NCI-H2227 treated with DMSO at 0.1 percent for 48 hours (cell line): ENCODE data around the gene CORO2B.
"Not testable (repeated sequence)": the region's sequence is repeated elsewhere in the genome, so short reads cannot be mapped to it uniquely, and the experiment has no call there.

Experiments used
- DNase-seq: peaks from one replicate; lab custom pipeline; 2025; lab: John Stamatoyannopoulos, UW

The CORO2B gene

DNA sequence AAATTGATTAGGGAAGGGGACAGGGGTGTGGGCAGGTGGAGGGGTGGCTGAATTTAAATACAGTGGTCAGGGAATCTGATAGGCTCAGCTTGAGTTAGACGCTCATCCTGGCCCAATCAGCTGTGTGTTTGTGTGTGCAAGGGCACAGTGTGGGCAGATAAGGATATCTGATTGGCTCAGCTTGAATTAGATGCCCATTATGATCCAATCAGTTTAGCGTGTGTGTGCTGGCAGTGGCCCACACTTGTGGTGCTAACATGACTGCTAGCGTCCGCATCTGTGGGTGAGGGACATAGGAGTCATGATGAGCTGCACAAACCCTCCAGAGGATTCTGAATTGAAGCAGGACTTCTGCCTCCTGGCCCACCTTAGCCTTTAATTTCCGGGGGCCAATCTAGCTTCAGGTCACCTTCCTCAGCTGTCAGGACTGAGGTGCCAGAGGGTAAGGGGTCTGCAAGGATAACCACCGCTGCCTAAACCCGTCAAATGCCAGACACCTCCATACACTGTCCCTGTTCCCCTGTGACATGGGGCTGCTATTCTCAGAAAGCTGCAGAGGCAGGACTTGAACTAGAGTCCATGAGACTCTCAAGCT lies 97.3 kb downstream of the CORO2B start:
- DNase-seq = no peak

DNA sequence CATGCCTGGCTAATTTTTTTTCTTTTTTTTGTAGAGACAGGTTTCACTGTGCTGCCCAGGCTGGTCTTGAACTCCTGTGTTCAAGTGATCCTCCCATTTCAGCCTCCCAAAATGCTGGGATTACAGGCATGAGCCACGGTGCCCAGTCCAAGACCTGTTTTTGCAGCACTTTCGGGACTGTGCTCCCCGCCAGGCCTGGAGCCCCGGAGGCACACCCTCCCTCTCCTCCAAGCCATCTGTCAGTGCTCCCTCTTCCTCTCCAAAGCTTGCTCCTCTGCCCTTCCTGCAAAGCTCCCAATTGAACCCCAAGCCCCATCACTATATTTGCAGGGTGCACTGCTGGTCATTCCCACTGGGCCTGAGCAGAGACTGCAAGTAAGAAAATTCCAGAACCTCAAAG lies 98.1 kb downstream of the CORO2B start:
- DNase-seq = no peak

DNA sequence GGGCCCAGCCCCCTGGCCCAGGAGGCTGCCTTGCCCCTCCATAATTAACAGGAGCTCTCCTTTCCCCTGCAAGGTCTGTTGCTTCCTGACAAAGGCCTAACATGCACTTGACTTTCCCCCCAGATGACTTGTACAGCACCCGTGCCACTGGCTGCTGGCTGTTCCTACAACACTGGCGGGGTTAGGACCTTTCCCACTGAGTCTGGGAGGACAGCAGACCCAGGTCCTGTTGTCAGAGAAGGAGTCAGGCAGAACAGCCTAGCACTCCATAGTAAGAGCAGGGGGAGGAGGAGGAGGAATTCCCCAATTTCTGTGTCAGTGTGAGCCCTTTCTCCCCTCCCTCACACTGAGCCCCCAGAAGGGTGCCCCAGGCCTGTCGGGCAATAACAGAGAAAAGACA lies 99.2 kb downstream of the CORO2B start:
- no peak for DNase-seq

DNA sequence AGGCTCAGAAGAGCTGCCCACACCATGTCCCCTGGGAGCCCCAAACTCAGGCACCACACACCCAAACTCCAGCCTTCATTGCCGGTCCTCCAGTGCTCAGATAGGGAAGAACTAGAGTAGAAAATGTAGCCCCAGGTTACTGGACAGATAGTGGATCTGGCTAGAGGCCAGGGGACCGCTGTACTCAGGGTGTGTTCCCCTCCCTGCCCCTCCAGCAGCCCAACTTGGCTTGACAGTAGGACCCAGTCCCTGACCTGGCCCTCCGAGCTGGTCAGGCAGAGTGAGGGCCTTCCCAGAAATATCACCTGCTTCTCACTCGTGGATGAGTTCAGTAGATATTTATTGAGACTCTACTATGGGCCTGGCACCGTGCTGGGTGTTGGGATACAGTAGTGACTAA lies 100.0 kb downstream of the CORO2B start:
- no peak for DNase-seq

DNA sequence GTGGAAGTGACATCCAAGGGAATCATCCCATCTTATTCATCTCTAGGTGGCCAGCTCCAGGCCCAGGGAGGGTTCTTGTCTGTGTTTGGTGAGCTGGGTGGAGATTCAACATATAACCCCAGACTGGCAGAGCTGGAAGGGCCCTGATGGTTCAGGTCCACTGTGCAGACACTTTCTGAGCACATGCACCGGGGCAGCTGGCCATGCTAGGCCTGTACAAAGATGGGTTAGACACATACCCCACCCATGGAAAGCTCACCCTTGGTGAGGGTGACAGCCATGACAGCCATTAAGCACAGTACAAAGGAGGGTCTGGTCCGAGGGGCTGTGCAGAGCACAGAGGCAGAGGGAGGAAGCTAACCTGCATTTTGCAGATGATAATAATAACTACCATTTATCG lies 100.4 kb downstream of the CORO2B start:
- DNase-seq = no peak

DNA sequence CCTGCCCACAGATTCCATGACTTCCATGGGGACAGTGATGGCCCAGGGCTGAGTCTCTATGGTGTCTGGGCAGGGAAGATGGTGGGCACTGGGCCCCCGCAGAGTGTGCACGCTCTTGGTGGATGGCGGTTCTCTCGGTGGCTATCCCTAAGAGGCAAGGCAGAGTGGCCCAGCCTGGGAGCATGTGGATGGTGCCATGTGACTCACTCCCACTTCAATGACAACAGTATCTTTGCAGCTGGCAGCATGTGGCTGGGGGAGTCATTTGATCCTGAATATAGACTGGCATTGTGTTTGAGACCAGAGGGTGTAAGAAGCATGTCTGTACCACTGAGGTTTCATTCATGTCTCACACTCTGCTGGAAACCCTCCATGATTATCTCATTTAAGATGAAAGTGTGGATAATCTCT lies 101.2 kb downstream of the CORO2B start:
- no peak for DNase-seq

DNA sequence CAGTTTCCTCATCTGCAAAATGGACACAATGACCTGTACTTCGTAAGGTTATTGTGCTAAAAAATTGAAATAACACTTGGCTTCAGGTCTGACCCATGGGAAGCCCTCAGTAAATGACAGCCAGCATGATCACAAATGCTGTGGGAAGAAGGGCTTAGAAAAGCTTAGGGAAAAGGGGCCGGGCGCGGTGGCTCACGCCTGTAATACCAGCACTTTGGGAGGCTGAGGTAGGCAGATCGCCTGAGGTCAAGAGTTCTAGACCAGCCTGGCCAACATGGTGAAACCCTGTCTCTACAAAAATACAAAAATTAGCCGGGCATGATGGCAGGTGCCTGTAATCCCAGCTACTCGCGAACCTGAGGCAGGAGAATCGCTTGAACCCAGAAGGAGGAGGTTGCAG lies 102.0 kb downstream of the CORO2B start:
- not testable (repeated sequence) for DNase-seq

DNA sequence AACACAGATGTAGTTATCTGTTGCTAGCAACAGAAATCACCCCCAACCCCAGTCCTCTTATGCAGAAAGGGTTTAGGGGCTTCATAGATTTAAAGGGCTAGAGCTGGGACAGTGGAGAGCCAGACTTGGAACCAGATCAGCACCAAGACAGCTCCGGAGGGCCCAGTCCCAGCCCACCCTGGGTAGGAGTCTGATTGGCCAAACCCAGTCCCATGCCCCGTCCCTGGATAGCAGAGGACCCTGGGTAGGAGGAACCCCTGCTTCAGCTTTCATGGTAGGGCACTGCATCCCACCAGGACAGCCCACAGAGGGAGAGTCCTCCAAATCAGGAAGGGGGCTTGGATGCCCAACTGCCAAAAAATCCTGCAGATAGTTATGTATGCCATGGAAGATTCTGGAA lies 103.0 kb downstream of the CORO2B start:
- no peak for DNase-seq

DNA sequence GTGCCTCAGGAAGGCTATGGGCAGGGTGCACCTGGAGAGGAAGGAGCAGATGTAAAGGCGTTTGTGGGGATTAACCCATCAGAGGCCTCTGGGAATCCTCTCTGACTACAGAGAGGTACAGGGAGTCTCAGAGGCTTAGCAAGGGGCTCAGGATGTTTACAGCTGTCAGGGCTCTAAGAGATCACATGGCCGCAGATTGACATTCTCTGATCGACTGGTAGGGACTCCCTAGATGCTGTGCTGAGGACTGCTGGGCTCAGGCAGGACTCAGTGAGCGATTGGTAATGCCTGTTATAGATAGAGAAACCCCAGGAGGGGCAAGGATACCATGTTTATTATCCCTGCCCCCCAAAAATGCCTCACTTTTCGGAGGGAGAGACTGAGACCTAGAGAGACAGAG lies 103.5 kb downstream of the CORO2B start:
- no peak for DNase-seq

DNA sequence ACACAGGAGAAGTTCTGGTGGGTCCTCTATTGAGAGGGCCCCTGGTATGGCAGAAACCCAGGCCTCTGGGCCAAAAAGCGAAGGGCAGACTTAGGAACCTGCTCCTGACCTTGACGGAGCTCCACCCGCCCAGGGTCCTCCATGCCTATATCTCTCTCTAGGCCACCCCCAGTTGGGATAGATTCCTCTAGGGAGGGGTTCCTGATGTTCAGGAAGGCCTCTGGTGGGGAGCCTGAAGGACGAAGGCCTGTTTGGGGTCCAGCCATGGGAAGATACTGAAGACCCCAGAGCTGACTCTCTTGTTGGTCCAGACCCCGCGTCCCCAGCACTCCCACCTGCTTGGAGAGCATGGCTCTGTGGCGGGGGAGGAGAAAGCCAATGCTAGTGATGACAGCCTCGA lies 104.2 kb downstream of the CORO2B start:
- no peak for DNase-seq

DNA sequence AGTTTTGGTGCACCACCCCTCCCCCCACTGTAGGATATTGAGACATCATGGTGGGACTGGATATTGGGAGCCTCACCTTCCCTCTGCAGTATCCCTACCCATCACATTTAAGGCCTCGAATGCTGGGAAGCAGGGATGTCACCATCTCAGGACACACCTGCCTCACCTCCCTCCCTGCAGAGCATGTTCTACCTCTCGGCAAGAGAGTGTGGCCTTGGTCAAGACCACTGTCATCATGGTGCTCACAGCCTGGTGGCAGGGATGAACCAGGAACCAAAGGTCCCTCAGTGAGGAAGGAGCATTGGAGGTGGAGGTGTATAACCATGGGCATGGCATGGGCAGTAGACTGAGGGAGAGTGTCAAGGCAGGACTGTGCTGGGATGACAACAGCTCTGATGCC lies 104.8 kb downstream of the CORO2B start:
- no peak for DNase-seq

DNA sequence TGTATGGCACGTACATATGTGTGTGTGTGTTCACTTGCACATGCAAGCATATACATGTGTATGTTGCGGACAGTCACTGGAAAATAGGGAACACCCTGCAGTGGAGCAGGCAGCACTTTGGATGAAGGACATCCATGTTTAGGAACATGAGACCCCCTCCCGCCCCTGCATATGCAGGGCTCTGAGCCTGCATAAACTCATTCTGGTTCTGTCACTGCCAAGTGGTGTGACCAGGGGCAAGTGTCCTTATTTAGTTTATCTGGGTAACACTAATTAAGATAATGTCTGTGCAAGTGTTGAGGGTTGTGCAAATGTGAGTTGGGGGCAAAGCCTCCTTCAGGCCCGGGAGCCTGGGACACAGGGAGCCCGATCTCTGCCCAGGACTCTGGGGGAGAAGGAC lies 105.7 kb downstream of the CORO2B start:
- no peak for DNase-seq

DNA sequence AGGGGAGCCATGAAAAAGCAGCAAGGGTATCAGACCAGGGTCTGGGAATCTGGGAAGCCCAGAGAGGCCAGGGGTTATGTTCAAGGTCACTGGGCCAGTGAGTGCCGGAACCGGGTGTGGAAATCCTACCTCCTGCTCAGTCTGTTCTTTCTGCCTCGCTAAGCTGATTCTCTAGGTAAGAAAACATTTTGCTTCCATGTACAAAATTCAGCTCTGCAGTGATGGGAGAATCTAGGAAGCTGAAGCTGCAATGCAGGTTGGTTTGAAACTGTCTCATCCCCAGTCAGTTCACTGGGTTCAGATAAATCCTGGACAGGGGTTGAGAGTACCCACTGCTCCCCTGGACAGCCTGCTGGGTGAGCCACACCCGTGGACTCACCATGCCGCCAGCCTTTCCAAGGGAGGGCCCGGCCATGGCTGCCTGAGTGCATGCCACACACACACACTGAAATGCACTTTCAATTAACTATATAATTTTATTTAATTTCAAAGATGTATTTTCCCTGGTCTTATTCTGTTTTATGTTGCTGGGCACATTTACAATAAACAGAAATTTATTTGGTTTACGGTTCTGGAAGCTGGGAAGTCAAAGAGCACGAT lies 108.4 kb downstream of the CORO2B start:
- DNase-seq = no peak

DNA sequence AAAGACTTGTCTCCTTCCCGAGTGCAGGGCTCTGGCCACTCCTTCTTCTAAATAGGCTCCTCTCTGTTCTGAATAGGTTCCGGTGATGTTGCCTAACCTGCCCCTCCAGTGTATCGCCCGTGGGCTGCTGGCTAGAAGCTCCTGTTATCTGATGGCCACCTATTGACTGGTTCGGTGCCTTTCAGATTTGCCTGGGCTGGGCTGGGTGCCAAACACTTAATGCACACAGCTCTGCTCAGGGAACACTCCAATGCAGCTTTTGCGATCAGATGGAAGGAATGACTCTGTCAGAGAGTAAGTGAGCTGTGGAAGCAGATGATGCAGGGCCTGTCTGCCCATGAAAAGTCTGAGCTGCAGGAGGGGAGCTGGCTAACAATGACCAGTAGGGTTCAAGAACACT lies 112.9 kb downstream of the CORO2B start:
- DNase-seq = no peak

DNA sequence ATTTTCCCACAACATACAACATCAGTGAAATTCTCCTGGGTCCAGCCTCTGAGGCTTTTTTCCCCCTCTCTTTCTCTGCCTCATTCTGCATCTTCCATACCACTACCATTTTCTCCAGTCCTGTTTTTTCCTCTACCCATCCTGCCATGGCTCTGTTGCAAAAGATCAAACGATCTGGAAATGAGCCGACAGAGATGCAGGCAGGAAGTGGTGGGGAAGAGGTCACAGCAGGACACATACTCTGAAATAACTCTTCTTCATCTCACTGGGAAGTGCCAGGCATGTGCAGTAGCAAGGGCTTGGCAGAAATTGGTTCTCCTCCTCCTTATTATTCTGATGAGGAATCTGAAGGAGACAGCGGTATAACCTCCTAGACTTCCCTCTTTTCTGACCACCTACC lies 114.3 kb downstream of the CORO2B start:
- DNase-seq = peak; percentile 3

DNA sequence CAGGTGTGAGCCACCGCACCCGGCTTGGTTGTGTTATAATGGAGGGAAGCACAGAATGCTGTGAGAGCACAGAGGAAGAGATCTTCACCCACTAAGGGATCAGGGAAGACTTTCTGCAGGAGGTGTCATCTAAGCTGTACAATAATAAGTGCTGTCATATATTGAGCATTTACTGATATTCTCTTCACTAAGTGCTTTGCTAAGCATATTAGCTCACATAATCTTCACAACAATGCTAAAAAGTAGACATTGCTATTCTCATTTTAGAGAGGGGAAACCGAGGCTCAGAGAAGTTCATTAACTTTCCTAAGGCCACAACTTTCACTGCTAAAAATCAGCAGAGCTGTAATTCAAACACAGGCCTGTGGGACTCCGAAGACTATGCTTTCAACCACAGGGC lies 115.3 kb downstream of the CORO2B start:
- no peak for DNase-seq

DNA sequence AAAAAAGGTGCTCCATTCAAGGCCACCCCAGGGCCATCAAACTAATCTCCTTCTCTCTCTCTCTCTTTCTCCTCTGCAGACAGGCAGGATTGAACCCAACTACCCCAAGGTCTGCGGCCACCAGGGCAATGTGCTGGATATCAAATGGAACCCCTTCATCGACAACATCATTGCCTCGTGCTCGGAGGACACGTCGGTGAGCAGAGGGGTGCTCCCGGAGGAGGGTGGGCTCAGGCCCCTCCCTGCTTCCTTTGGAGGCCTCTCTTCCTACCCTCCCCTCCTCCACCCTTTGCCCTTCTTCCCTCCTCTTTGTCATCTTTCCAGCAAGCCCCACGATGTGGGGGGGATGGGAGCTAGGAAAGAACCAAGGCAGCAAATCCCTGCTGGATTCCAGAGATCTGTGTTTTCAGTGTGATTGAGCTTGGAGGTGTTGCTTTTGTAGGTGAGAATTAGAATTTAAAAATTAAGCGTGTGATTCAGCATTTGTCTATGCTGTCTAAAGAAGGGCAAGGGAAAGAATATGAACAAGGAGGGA lies 116.3 kb downstream of the CORO2B start:
- DNase-seq = no peak

DNA sequence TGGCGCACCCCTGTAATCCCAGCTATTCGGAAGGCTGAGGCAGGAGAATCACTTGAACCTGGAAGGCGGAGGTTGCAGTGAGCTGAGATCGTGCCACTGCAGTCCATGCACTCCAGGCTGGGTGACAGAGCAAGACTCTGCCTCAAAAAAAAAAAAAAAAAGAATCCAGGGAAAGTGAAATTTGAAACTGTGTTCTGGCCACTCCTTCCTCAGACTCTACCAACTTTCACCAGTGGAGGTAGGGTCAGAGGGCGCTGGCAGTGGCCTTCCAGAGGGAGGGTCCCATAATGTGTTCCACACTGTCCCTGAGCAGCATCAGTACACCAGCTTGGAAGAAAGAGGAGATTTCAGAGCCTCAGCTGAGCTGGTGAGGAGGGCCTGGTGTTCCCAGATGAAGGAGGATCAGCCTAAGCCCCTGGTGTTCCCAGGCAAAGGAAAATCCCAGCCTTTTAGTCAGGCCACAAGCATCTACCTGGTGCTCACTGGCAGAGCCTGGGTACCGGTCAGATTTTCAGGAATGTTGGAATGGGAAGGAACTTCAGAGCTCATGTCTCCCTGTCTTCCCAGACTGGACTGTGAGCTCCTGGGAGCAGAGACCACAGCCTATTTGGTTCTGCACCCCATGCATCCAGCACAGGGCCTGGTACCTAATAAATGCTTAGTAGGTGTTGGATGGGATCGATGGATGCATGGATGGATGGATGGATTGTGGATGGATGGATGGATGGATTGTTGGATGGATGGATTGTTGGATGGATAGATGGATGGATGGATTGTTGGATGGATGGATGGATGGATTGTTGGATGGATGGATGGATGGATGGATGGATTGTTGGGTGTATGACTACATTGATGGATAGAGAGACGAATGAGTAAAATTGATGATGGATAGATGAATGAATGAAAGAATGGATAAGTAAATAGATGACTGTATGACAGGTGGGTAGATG lies 117.9 kb downstream of the CORO2B start:
- DNase-seq = no peak

DNA sequence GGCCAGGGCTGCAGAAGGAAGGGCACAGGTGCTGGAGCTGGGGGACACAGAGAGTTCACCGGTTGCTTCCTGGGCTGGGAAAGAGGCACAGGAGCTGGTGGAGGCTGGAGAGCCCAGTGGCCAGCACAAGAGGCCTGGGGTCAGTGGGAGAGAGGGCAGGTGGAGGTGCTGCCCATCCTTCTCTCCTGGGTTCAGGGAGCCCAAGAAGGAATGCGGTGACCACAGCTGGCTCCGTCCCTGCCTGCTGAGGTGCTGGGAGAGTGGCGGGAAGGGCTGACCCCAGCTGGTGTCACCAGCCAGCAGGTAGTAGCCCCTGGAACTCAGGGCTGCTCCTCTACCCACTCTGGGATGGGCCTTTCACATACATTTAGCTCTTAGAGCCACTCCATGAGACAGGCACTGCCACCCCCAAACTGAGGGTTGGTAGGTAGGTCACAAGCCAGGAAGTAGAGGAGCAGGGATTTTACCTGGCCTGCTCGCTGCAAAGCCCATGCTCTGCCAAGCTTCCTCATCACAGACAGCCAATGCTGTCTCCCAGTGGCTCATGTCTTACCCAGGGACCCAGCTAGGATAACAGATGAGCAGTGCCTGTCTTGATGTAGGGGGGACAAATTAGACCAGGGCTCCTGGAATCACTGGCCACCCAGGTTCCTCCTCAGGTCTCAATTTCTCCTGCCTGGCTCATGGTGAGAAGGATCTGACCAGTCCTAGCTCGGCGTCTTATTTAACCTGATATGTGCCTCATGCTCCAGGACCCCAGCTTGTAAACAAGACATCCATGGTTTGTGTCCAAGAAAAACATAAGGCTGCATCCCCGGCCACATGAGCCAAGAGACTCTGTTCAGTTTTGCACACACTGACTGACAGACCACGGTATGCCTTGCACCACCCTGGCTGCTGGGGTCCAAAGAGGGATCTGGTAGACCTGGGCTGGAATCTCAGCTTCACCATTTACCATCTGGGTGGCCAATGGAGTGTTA lies 119.2 kb downstream of the CORO2B start:
- DNase-seq = no peak

DNA sequence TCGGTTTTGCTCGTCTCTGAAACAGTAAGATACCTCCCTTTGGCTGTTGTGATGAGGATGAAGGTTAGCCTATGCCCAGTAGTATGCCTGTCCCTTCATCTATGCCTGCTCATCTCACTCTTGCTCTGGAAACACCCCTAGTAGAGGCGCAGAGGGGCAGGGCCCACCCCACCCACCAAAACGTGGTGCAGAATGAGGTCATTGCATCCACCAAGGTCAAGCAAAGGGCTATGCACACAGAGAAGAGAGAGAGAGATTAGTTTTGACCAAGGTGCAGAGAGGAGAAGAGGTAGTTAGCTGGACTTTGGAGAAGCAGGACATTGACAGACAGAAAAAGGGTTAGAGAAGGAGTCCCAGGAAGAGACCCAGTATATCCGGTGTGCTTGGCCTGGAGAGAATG lies 119.9 kb downstream of the CORO2B start:
- DNase-seq = no peak

DNA sequence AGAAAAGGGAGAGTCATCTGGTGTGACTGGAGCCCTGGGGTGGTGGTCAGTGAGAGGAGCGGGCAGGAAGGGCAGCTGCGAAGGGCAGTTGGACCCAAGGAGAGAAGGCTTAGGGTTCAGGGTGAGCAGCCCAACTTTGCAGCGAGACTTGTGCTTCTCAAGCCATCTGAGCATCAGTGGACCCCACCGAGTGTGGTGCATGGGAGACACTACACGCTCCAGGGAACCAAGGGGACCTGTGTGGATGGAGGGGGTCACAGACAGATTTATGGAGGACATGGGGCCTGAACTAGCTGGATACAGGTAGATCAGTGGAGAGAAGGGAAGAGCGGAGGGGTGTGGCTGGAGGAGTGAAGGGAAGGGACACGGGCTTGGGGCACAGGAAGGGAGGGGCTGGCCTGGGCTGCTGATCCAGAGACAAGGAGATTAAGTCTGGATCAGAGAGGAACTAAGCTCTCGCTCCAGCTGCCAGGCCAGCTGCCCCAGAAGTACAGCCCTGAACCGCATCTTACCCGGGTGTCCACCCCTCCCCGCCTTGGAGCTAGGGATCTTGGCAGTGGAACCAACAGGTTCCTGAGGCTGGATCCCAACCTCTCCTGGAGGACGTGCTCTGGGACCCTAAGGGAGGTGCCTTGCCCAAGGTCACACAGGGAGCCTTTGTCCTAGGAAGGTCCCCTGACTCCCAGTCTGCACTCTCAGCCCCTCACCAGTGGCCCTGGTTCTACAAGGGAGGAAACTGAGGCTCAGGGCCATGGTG lies 120.5 kb downstream of the CORO2B start:
- no peak for DNase-seq
